Measurements from ENCODE around the gene EFNB2. TPM values are rescaled to one million over a fixed set of nuclear protein-coding genes. Genes with fewer than 3 reads are reported as not detected.

EFNB2 gene
- total and polyA plus RNA-seq, 2 of the 8 experiments (the other 6 are each of a cell fraction or from before 2014, with no cell fraction given): 8.2 to 12.0 TPM

DNA sequence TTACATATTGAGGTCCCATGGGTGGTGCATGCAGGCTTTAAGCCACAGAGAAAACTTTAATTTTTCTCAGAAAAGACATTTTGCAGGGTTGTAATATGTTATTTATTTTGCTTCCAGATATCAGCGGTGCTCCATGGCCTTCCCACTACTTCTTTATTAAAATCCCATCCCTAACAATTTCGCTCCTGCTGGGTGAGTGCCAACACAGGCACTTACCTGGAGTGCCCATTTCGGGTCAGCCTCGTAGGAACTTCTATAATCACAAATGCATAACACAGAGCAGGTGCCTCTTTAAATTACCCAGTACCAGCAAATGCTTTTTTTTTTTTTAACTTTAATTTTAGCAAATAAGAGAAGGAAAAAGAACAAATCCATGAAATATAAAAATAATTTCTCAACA, 86.4 kb downstream of the EFNB2 start:
- POLR2A ChIA-PET (ENCODE audit: partially characterized antibody): no interaction called here
- CTCF ChIA-PET (ENCODE audit: partially characterized antibody): no interaction called here
- TF ChIP-seq TBP (IDR thresholded peaks at IDR 0.05; ENCODE audit: low read depth, low read length) (no peak), RAD21 (IDR thresholded peaks at IDR 0.05 in 1 of 2, conservative IDR thresholded peaks at IDR 0.05 in 1 of 2; ENCODE audit: low read depth in 2 of 2, low read length in 2 of 2) (no peak), TAF1 (IDR thresholded peaks at IDR 0.05; ENCODE audit: low read depth, low read length) (no peak), CHD2 (IDR thresholded peaks at IDR 0.05; ENCODE audit: low read length) (no peak), RXRA (IDR thresholded peaks at IDR 0.05; ENCODE audit: insufficient read depth, low read depth, low read length) (no peak), GTF2F1 (IDR thresholded peaks at IDR 0.05; ENCODE audit: borderline replicate concordance, low read depth, low read length) (no peak)
- TF ChIP-seq, protein P1, sequence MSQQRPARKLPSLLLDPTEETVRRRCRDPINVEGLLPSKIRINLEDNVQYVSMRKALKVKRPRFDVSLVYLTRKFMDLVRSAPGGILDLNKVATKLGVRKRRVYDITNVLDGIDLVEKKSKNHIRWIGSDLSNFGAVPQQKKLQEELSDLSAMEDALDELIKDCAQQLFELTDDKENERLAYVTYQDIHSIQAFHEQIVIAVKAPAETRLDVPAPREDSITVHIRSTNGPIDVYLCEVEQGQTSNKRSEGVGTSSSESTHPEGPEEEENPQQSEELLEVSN (IDR thresholded peaks at IDR 0.05): no peak

More for the DNA sequence above, 86.4 kb downstream of the EFNB2 start:
- no peak overlapping the region for H3K4me3 ChIP-seq (ENCODE audit: extremely low read depth in 1 of 4, insufficient read depth in 2 of 4, low read depth in 3 of 4, low read length in 4 of 4)
- H3K4ac ChIP-seq (replicated peaks; ENCODE audit: insufficient read length, low read depth, low read length): no peak overlapping the region
- no peak overlapping the region for H3K9ac ChIP-seq (replicated peaks in 1 of 4; ENCODE audit: extremely low read depth in 1 of 4, low read depth in 3 of 4, low read length in 3 of 4)
- no peak overlapping the region for H2BK20ac ChIP-seq (ENCODE audit: low read length)
- no peak overlapping the region for H2BK120ac ChIP-seq (replicated peaks; ENCODE audit: low read depth, low read length)
- H3K23ac ChIP-seq (ENCODE audit: insufficient read length): no peak overlapping the region
- FAIRE-seq (no peak), DNase-seq (ENCODE audit: low read depth in 1 of 2, low spot score in 2 of 2) (no peak)
- no peaks in the 10 kb centered on the region for H3K9me3 ChIP-seq (ENCODE audit: insufficient read depth in 2 of 2, low read depth in 1 of 2, low read length in 1 of 2)
- no peak overlapping the region for H2BK12ac ChIP-seq (ENCODE audit: low read depth, low read length)
- H4K91ac ChIP-seq (replicated peaks; ENCODE audit: insufficient read length, low read length): no peak overlapping the region
- no peak overlapping the region for H3K14ac ChIP-seq (ENCODE audit: insufficient read length)
- H2AFZ ChIP-seq (ENCODE audit: low read length): no peak overlapping the region
- no peak overlapping the region for H2BK15ac ChIP-seq (ENCODE audit: low read length)
- H3K79me1 ChIP-seq (ENCODE audit: low read depth, low read length): no peaks in the 10 kb centered on the region
- H3K18ac ChIP-seq (ENCODE audit: extremely low read depth, low read length): no peak overlapping the region
- H3K27ac ChIP-seq (ENCODE audit: low read depth, low read length): no peak overlapping the region
- H3K79me2 ChIP-seq (ENCODE audit: control insufficient read depth in 1 of 2, insufficient read depth in 2 of 2, low read length in 2 of 2): no peaks in the 10 kb centered on the region
- H2AK5ac ChIP-seq (ENCODE audit: low read depth, low read length): no peak overlapping the region
- H3K4me1 ChIP-seq (replicated peaks in 1 of 4; ENCODE audit: control insufficient read depth in 3 of 4, insufficient read depth in 4 of 4, low read length in 3 of 4): peaks cover 0 to 4% (median 1%) of the 10 kb centered on the region in 4 experiments; a peak in 1 of 7 replicates
- WGBS, 2 experiments (ENCODE audit: extremely low coverage in 1 of 2, insufficient coverage in 1 of 2, insufficient read length in 1 of 2, insufficient replicate concordance in 2 of 2, low coverage in 1 of 2, low lambda C conversion rate in 2 of 2, missing lambda C conversion rate in 1 of 2): 89% methylated on average over 4 of the region's 4 CpGs; no CpG with 5 or more reads in 1 of the 2 experiments
- H4K5ac ChIP-seq (ENCODE audit: insufficient read length, low read depth, low read length): no peak overlapping the region
- H3K27me3 ChIP-seq (replicated peaks in 1 of 4; ENCODE audit: control insufficient read depth in 3 of 4, extremely low read depth in 1 of 4, insufficient read depth in 3 of 4, low read length in 3 of 4): no peaks in the 10 kb centered on the region
- no peak overlapping the region for H4K8ac ChIP-seq (ENCODE audit: extremely low read depth, insufficient read depth, low read length)
- H3K36me3 ChIP-seq (ENCODE audit: control insufficient read depth in 2 of 4, insufficient read depth in 4 of 4, low read length in 3 of 4): no peaks in the 10 kb centered on the region
- H3K4me2 ChIP-seq (ENCODE audit: insufficient read depth in 1 of 2, low read depth in 2 of 2, low read length in 2 of 2): no peak overlapping the region
- no peaks in the 10 kb centered on the region for H4K20me1 ChIP-seq (replicated peaks in 1 of 2; ENCODE audit: control insufficient read depth in 1 of 2, insufficient read depth in 2 of 2, low read length in 2 of 2)
- H2BK5ac ChIP-seq (ENCODE audit: low read depth, low read length): no peak overlapping the region
- no peaks in the 10 kb centered on the region; the same call in 1 of the 2 replicates for H3K23me2 ChIP-seq (ENCODE audit: low read depth, low read length)
- H3K56ac ChIP-seq (replicated peaks; ENCODE audit: insufficient read length, low read depth, low read length): no peak overlapping the region

All from H1 (cell line).